HepG2 (cell line): ENCODE results near the gene CSRNP3. TPM values are rescaled to one million over a fixed set of nuclear protein-coding genes. Genes with fewer than 3 reads are reported as not detected.

Experiments used
- ATAC-seq: fragments of 200-7000 bp; cut with Tn5 transposase; 3 replicates; pipeline ENCODE4 v1.9.1; 2020; ENCODE audit warnings: mild to moderate bottlenecking, moderate library complexity
- BruUV-seq: library from RNA; stranded (reverse); fragments of 400-500 nt; replicated peaks from 2 replicates; lab custom pipeline; 2021; lab: Mats Ljungman, UMichigan
- CTCF ChIA-PET: fragments of 300-600 bp; formaldehyde crosslinking; extraction: SDS; loops from one replicate; lab custom pipeline; 2021; ENCODE audit warnings: low total read pairs, inconsistent platforms, low intra/inter-chr PET ratio; lab: Yijun Ruan, JAX
- POLR2A ChIA-PET: fragments of 350-600 bp; sonication (Branson Sonifier 250); formaldehyde crosslinking; loops from one replicate; lab custom pipeline; 2020; ENCODE audit warnings: antibody characterized with exemption, inconsistent platforms; lab: Yijun Ruan, JAX
- DNase-seq: peaks from one replicate; pipeline ENCODE4 v3.0.0-alpha.2; 2015; ENCODE audit warnings: low spot score
- FAIRE-seq: peaks from 3 replicates; lab custom pipeline; 2011; peaks lifted over from hg19 to GRCh38; lab: Jason Lieb, UNC
- H2AFZ ChIP-seq: one replicate; pipeline ENCODE4 v1.6.1; 2011; ENCODE audit warnings: low read length, inconsistent platforms
- H3K27ac ChIP-seq: fragments of 300-600 bp; 3 replicates; pipeline ENCODE4 v1.8.0; 2011; ENCODE audit warnings: mixed run types, mild to moderate bottlenecking, mixed read lengths, low read length, inconsistent platforms; ENCODE audit not compliant: insufficient read depth; ENCODE audit errors: extremely low read length
- H3K27me3 ChIP-seq, 2 experiments: fragments of 200-600 bp in 1 of 2; 2 replicates in 1 of 2; 3 replicates in 1 of 2; pipeline versions ENCODE4 v1.6.0 to v1.8.0; 2011; ENCODE audit warnings: low read length in 2 of 2, mild to moderate bottlenecking in 2 of 2, moderate library complexity in 2 of 2, inconsistent platforms in 1 of 2; ENCODE audit not compliant: insufficient read depth in 2 of 2, control insufficient read depth in 1 of 2
- H3K36me3 ChIP-seq, 2 experiments: fragments of 200-600 bp in 1 of 2; replicated peaks in 1 of 2; 2 replicates in 1 of 2; 3 replicates in 1 of 2; pipeline versions ENCODE4 v1.5.1 to v1.8.0; 2011; ENCODE audit warnings: low read length in 2 of 2, inconsistent platforms in 1 of 2; ENCODE audit not compliant: insufficient read depth in 2 of 2, control insufficient read depth in 1 of 2
- H3K4me1 ChIP-seq: 2 replicates; pipeline ENCODE4 v1.5.1; 2012; ENCODE audit warnings: low read length, inconsistent platforms; ENCODE audit not compliant: insufficient read depth
- H3K4me2 ChIP-seq: 2 replicates; pipeline ENCODE4 v1.6.0; 2011; ENCODE audit warnings: low read depth, low read length, inconsistent platforms
- H3K4me3 ChIP-seq, 3 experiments: fragments of 200-600 bp in 1 of 3; sonication (generic), shearing (Covaris generic) in 1 of 3; replicated peaks in 1 of 3; 2 replicates each; pipeline ENCODE4 v1.5.1; 2011 to 2016; ENCODE audit warnings: low read length in 3 of 3, inconsistent platforms in 2 of 3, low read depth in 2 of 3, mild to moderate bottlenecking in 2 of 3, control low read depth in 1 of 3, mixed read lengths in 1 of 3; ENCODE audit not compliant: insufficient read depth in 1 of 3
- H3K79me2 ChIP-seq: one replicate; pipeline ENCODE4 v1.6.1; 2011; ENCODE audit warnings: low read length, inconsistent platforms; ENCODE audit not compliant: insufficient read depth
- H3K9ac ChIP-seq: 2 replicates; pipeline ENCODE4 v1.6.0; 2011; ENCODE audit warnings: mild to moderate bottlenecking, low read depth, low read length, inconsistent platforms; ENCODE audit not compliant: insufficient read depth
- H3K9me3 ChIP-seq: 2 replicates; pipeline ENCODE4 v1.5.1; 2012; ENCODE audit warnings: mild to moderate bottlenecking, low read length
- H4K20me1 ChIP-seq: 2 replicates; pipeline ENCODE4 v1.6.0; 2011; ENCODE audit warnings: inconsistent platforms, mild to moderate bottlenecking, low read length, moderate library complexity; ENCODE audit not compliant: insufficient read depth
- ARHGAP35 ChIP-seq: sonication (generic); formaldehyde crosslinking; IDR thresholded peaks from 2 replicates; pipeline ENCODE4 v1.9.0; 2022; ENCODE audit warnings: mild to moderate bottlenecking, inconsistent platforms, moderate library complexity, missing genetic modification reagents, borderline replicate concordance
- ATF1 ChIP-seq: IDR thresholded peaks from 2 replicates; pipeline ENCODE4 v1.6.1; 2016; ENCODE audit warnings: mild to moderate bottlenecking, control low read depth
- DMAP1 ChIP-seq: IDR thresholded peaks from 2 replicates; pipeline ENCODE4 v1.6.1; 2016
- HDAC1 ChIP-seq: sonication (generic); formaldehyde crosslinking; IDR thresholded peaks from 2 replicates; pipeline ENCODE4 v1.5.1; 2020; ENCODE audit warnings: mild to moderate bottlenecking, missing genetic modification reagents
- HHEX ChIP-seq: IDR thresholded peaks from 2 replicates; pipeline ENCODE4 v1.6.1; 2016; ENCODE audit warnings: control low read depth
- SMARCE1 ChIP-seq: fragments of 450-650 bp; IDR thresholded peaks from 2 replicates; pipeline ENCODE4 v1.6.1; 2017; ENCODE audit warnings: borderline replicate concordance
- ZNF260 ChIP-seq: sonication (generic); formaldehyde crosslinking; IDR thresholded peaks from 2 replicates; pipeline ENCODE4 v1.4.0; 2020; ENCODE audit warnings: missing genetic modification reagents, low read depth, mild to moderate bottlenecking, borderline replicate concordance
- ZNF563 ChIP-seq: sonication (generic); formaldehyde crosslinking; IDR thresholded peaks from 2 replicates; pipeline ENCODE4 v1.8.0; 2022; ENCODE audit warnings: mild to moderate bottlenecking, moderate library complexity, missing genetic modification reagents
- ZNF569 ChIP-seq: sonication (generic); formaldehyde crosslinking; IDR thresholded peaks from 2 replicates; pipeline ENCODE4 v1.5.0; 2020; ENCODE audit warnings: mild to moderate bottlenecking, missing genetic modification reagents, moderate library complexity, borderline replicate concordance
- ZNF749 ChIP-seq: sonication (generic); formaldehyde crosslinking; IDR thresholded peaks from 2 replicates; pipeline ENCODE4 v1.8.0; 2022; ENCODE audit warnings: mild to moderate bottlenecking, missing genetic modification reagents, moderate library complexity, borderline replicate concordance
- in situ Hi-C: cut with HindIII; loops from 2 replicates; pipeline ENCODE4 v1.10.0; 2017; ENCODE audit warnings: low pct_unique_long_range_greater_than_20kb; ENCODE audit not compliant: extremely low pct_ligation_motif_present
- intact Hi-C: fragments of 100-400 bp; cut with micrococcal nuclease; formaldehyde crosslinking; loops from one replicate; pipeline ENCODE4 v1.10.0; 2022; ENCODE audit not compliant: unreplicated experiment
- polyA plus RNA-seq, 8 experiments: library from polyadenylated mRNA; depleted of rRNA in 3 of 8; stranded (reverse) in 7 of 8; unstranded in 1 of 8; fragments of >200 nt; fragmentation: Illumina TruSeq in 4 of 8; extraction: Trizol in 4 of 8; gene quantifications; 2 replicates each; pipeline versions ENCODE4 v1.2.1 to v1.2.3, GENCODE V29; 2011 to 2016; ENCODE audit warnings: low read depth in 4 of 8, missing spikeins in 1 of 8, mixed read lengths in 1 of 8; ENCODE audit not compliant: insufficient read depth in 1 of 8
- total RNA-seq, 5 experiments: library from RNA; depleted of rRNA; stranded (reverse); fragments of >200 nt; fragmentation: Illumina TruSeq; extraction: Trizol; gene quantifications; 2 replicates each; pipeline ENCODE4 v1.2.3, GENCODE V29; 2016; ENCODE audit warnings: low read depth in 1 of 5
- TF ChIP-seq, protein P1 (sequence below): sonication (generic); formaldehyde crosslinking; IDR thresholded peaks from 2 replicates; pipeline ENCODE4 v1.5.0; 2020; ENCODE audit warnings: mild to moderate bottlenecking, missing genetic modification reagents
- TF ChIP-seq, protein P2 (sequence below): sonication (generic); formaldehyde crosslinking; IDR thresholded peaks from 2 replicates; pipeline ENCODE4 v1.8.1; 2022; ENCODE audit warnings: low read depth, mild to moderate bottlenecking, missing genetic modification reagents

Gene CSRNP3
- total and polyA plus RNA-seq, 2 of the 13 experiments (the other 11 are each of a cell fraction or from before 2014, with no cell fraction given) = not detected

DNA sequence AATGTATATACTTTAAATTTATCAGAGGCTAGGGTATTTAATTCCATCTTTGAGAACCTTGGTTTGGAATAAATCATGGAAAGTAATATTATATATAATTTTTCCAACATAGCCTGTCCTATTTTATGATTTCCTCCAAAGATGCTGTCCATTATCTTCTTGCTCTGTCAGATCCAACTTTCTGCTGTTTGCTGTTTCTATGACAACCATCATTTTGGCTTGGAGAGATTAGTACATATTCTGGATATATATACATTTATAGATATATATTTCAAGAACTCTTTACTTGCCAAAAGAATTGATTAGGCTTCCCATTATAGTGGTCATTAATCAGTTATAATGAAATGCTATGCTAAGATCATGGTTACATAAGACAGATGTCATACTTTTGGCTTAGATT lies 31.3 kb downstream of the CSRNP3 start:
- no peak for FAIRE-seq
- no peaks in the 10 kb centered on the region for H4K20me1 ChIP-seq
- ChIA-PET POLR2A (no interaction called here), CTCF (no interaction called here)
- no peaks in the 10 kb centered on the region for H3K79me2 ChIP-seq
- H2AFZ ChIP-seq = no peak overlapping the region
- TF ChIP-seq SMARCE1 = no peak
- no peak for TF ChIP-seq ARHGAP35 (CRISPR knock-in tag)
- no peak for TF ChIP-seq ATF1 (CRISPR knock-in tag)
- TF ChIP-seq ZNF563 (CRISPR knock-in tag) = no peak
- TF ChIP-seq, protein P1, sequence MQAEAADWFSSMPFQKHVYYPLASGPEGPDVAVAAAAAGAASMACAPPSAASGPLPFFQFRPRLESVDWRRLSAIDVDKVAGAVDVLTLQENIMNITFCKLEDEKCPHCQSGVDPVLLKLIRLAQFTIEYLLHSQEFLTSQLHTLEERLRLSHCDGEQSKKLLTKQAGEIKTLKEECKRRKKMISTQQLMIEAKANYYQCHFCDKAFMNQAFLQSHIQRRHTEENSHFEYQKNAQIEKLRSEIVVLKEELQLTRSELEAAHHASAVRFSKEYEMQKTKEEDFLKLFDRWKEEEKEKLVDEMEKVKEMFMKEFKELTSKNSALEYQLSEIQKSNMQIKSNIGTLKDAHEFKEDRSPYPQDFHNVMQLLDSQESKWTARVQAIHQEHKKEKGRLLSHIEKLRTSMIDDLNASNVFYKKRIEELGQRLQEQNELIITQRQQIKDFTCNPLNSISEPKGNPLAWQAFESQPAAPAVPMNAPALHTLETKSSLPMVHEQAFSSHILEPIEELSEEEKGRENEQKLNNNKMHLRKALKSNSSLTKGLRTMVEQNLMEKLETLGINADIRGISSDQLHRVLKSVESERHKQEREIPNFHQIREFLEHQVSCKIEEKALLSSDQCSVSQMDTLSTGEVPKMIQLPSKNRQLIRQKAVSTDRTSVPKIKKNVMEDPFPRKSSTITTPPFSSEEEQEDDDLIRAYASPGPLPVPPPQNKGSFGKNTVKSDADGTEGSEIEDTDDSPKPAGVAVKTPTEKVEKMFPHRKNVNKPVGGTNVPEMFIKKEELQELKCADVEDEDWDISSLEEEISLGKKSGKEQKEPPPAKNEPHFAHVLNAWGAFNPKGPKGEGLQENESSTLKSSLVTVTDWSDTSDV (CRISPR knock-in tag) = no peak
- no peak for TF ChIP-seq DMAP1 (CRISPR knock-in tag)
- TF ChIP-seq HHEX (CRISPR knock-in tag) = no peak
- TF ChIP-seq ZNF749 (CRISPR knock-in tag) = no peak
- no peak for TF ChIP-seq ZNF569 (CRISPR knock-in tag)
- TF ChIP-seq ZNF260 (CRISPR knock-in tag) = no peak
- TF ChIP-seq, protein P2, sequence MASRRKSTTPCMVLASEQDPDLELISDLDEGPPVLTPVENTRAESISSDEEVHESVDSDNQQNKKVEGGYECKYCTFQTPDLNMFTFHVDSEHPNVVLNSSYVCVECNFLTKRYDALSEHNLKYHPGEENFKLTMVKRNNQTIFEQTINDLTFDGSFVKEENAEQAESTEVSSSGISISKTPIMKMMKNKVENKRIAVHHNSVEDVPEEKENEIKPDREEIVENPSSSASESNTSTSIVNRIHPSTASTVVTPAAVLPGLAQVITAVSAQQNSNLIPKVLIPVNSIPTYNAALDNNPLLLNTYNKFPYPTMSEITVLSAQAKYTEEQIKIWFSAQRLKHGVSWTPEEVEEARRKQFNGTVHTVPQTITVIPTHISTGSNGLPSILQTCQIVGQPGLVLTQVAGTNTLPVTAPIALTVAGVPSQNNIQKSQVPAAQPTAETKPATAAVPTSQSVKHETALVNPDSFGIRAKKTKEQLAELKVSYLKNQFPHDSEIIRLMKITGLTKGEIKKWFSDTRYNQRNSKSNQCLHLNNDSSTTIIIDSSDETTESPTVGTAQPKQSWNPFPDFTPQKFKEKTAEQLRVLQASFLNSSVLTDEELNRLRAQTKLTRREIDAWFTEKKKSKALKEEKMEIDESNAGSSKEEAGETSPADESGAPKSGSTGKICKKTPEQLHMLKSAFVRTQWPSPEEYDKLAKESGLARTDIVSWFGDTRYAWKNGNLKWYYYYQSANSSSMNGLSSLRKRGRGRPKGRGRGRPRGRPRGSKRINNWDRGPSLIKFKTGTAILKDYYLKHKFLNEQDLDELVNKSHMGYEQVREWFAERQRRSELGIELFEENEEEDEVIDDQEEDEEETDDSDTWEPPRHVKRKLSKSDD (CRISPR knock-in tag) = no peak
- no peak for TF ChIP-seq HDAC1 (CRISPR knock-in tag)
- H3K4me2 ChIP-seq = no peak overlapping the region
- H3K27me3 ChIP-seq = no peaks in the 10 kb centered on the region
- no TSS peak for BruUV-seq
- no peaks in the 10 kb centered on the region for H3K9me3 ChIP-seq
- intact Hi-C loops (no loop called here), in situ Hi-C loops (no loop called here)
- no peak overlapping the region for H3K27ac ChIP-seq
- no peaks in the 10 kb centered on the region for H3K4me1 ChIP-seq
- H3K36me3 ChIP-seq = no peaks in the 10 kb centered on the region
- DNase-seq = no peak
- H3K4me3 ChIP-seq = no peak overlapping the region
- H3K9ac ChIP-seq = no peak overlapping the region
- no peak for ATAC-seq
